HL-60 (cell line): ENCODE results near the gene PTPRN2.

Experiments
- DNase-seq, 2 experiments: peaks; one replicate each; pipeline ENCODE4 v3.0.0-alpha.2; 2010 to 2020; ENCODE audit warnings: low read depth in 1 of 2, low spot score in 1 of 2
- H3K27ac ChIP-seq: fragments of 250-450 bp; sonication (Bioruptor Pico); replicated peaks from 2 replicates; pipeline ENCODE4 v1.5.1; 2020; ENCODE audit warnings: mild to moderate bottlenecking, moderate library complexity
- H3K27me3 ChIP-seq: fragments of 250-450 bp; sonication (Bioruptor Pico); 2 replicates; pipeline ENCODE4 v1.5.1; 2021; ENCODE audit warnings: mild to moderate bottlenecking, moderate library complexity; ENCODE audit not compliant: insufficient read depth, poor library complexity, severe bottlenecking
- H3K4me3 ChIP-seq: replicated peaks from 2 replicates; pipeline ENCODE4 v1.5.1; 2011; ENCODE audit warnings: mild to moderate bottlenecking, control low read depth, low read length; ENCODE audit not compliant: insufficient read depth
- GABPA ChIP-seq: IDR thresholded peaks from 2 replicates; pipeline ENCODE4 v1.6.1; 2012; ENCODE audit warnings: low read depth
- POLR2AphosphoS5 ChIP-seq: IDR thresholded peaks from 2 replicates; pipeline ENCODE4 v1.6.1; 2012; ENCODE audit warnings: low read depth
- SPI1 ChIP-seq: IDR thresholded peaks from 2 replicates; pipeline ENCODE4 v1.6.1; 2012; ENCODE audit warnings: low read depth, mild to moderate bottlenecking, borderline replicate concordance
- TF ChIP-seq, protein P1 (sequence below): IDR thresholded peaks from one replicate; pipeline ENCODE4 v1.5.1; 2011; ENCODE audit warnings: low read length, control low read depth, inconsistent platforms; ENCODE audit not compliant: insufficient read depth
- TF ChIP-seq, protein P2 (sequence below): IDR thresholded peaks from 2 replicates; pipeline ENCODE4 v1.6.1; 2012; ENCODE audit warnings: low read depth; ENCODE audit not compliant: insufficient replicate concordance

Gene PTPRN2

DNA sequence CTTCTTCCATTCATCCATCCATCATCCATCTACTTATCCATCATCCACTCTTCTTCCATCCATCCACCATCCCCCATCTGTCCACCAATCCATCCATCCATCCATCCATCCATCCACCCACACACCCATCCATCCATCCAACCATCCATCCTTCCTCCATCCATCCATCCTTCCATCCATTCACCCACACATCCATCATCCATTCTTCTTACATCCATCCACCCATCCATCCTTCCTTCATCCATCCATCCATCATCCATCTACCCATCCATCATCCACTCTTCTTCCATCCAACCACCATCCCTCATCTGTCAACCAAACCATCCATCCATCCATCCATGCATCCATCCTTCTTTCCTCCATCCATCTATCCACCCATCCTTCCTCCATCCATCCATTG is 821.5 kb downstream of the PTPRN2 start:
- Histone ChIP-seq H3K27me3 (peaks cover 6% of the 10 kb centered on the region), H3K27ac (no peak overlapping the region), H3K4me3 (no peak overlapping the region)
- no peak for DNase-seq
- TF ChIP-seq, protein P1, sequence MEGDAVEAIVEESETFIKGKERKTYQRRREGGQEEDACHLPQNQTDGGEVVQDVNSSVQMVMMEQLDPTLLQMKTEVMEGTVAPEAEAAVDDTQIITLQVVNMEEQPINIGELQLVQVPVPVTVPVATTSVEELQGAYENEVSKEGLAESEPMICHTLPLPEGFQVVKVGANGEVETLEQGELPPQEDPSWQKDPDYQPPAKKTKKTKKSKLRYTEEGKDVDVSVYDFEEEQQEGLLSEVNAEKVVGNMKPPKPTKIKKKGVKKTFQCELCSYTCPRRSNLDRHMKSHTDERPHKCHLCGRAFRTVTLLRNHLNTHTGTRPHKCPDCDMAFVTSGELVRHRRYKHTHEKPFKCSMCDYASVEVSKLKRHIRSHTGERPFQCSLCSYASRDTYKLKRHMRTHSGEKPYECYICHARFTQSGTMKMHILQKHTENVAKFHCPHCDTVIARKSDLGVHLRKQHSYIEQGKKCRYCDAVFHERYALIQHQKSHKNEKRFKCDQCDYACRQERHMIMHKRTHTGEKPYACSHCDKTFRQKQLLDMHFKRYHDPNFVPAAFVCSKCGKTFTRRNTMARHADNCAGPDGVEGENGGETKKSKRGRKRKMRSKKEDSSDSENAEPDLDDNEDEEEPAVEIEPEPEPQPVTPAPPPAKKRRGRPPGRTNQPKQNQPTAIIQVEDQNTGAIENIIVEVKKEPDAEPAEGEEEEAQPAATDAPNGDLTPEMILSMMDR = no peak
- TF ChIP-seq POLR2AphosphoS5 (no peak), GABPA (no peak), SPI1 (no peak)
- TF ChIP-seq, protein P2, sequence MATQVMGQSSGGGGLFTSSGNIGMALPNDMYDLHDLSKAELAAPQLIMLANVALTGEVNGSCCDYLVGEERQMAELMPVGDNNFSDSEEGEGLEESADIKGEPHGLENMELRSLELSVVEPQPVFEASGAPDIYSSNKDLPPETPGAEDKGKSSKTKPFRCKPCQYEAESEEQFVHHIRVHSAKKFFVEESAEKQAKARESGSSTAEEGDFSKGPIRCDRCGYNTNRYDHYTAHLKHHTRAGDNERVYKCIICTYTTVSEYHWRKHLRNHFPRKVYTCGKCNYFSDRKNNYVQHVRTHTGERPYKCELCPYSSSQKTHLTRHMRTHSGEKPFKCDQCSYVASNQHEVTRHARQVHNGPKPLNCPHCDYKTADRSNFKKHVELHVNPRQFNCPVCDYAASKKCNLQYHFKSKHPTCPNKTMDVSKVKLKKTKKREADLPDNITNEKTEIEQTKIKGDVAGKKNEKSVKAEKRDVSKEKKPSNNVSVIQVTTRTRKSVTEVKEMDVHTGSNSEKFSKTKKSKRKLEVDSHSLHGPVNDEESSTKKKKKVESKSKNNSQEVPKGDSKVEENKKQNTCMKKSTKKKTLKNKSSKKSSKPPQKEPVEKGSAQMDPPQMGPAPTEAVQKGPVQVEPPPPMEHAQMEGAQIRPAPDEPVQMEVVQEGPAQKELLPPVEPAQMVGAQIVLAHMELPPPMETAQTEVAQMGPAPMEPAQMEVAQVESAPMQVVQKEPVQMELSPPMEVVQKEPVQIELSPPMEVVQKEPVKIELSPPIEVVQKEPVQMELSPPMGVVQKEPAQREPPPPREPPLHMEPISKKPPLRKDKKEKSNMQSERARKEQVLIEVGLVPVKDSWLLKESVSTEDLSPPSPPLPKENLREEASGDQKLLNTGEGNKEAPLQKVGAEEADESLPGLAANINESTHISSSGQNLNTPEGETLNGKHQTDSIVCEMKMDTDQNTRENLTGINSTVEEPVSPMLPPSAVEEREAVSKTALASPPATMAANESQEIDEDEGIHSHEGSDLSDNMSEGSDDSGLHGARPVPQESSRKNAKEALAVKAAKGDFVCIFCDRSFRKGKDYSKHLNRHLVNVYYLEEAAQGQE = no peak

DNA sequence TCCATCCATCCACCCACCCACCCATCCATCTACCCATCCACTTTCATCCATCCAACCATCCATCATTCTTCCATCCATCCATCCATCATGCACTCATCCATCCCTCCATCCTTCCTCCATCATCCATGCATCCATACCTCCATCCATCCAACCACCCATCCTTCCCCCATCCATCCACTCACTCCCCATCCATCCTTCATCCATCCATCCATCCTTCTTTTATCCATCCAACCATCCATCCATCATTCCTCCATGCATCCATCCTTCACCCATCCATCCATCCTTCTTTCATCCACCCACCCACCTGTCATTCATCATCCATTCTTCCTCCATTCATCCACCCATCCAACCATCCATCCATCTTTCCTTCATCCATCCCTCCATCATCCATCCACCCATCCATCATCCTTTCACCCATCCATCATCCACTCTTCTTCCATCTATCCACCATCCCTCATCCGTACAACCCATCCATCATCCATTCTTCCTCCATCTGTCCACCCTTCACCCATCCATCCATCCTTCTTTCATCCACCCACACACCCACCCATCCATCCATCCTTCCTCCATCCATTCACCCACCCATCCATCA is 822.6 kb downstream of the PTPRN2 start:
- no peak for DNase-seq
- H3K27ac ChIP-seq = no peak overlapping the region
- peaks cover 4% of the 10 kb centered on the region for H3K27me3 ChIP-seq
- no peak overlapping the region for H3K4me3 ChIP-seq
- TF ChIP-seq, protein P2 = no peak
- TF ChIP-seq SPI1 (no peak), GABPA (no peak), POLR2AphosphoS5 (no peak)
- TF ChIP-seq, protein P1 = no peak

DNA sequence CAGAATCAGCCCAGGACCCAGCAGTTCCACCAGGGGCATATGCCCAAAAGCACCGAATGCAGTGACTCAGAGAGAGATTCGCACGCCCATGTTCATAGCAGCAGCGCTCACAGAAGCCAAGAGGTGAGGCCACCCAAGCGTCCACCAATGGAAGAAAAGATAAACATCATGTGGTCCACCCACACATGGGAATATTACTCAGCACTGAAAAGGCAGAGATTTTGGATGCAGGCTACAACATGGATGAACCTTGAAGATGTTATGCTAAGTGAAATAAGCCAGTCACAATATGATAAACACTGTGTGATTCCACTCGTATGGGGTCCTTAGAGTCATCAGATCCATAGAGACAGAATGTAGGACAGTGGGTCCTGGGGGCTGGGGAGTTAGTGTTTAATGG is 823.4 kb downstream of the PTPRN2 start:
- no peak overlapping the region for H3K27ac ChIP-seq
- no peak for DNase-seq
- H3K4me3 ChIP-seq = no peak overlapping the region
- TF ChIP-seq, protein P1 = no peak
- no peak for TF ChIP-seq GABPA
- H3K27me3 ChIP-seq = no peaks in the 10 kb centered on the region
